KBM-7 (cell line): Measurements from ENCODE around the gene ABHD11.
"Not testable (repeated sequence)": the region's sequence is repeated elsewhere in the genome, so short reads cannot be mapped to it uniquely, and the experiment has no call there.

Experiments
- DNase-seq: peaks from one replicate; pipeline ENCODE4 v3.0.0-alpha.2; 2015
- in situ Hi-C: fragments of 300-500 bp; cut with MboI; formaldehyde crosslinking; loops from 2 replicates; pipeline ENCODE4 v1.14.3; 2020; ENCODE audit warnings: low sequenced_read_pairs, low pct_unique_long_range_greater_than_20kb, mixed read lengths

ABHD11 gene

DNA sequence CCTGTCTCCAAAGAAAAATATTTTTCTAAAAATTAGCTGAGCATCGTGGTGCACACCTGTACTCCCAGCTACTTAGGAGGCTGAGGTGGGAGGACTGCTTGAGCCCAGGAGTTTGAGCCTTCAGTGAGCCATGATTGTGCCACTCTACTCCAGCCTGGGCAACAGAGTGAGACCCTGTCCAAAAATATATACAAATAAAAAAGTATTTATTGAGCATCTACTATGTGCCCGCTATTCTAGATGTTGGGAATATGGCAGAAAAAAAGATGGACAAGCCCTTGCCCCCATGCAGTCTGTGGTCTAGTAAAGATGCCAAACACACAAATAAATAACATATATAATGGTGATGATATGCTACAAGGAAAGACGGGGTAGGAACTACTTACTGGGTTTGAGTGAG is 14.8 kb downstream of the ABHD11 start:
- no peak for DNase-seq
- in situ Hi-C loops: no loop called here

DNA sequence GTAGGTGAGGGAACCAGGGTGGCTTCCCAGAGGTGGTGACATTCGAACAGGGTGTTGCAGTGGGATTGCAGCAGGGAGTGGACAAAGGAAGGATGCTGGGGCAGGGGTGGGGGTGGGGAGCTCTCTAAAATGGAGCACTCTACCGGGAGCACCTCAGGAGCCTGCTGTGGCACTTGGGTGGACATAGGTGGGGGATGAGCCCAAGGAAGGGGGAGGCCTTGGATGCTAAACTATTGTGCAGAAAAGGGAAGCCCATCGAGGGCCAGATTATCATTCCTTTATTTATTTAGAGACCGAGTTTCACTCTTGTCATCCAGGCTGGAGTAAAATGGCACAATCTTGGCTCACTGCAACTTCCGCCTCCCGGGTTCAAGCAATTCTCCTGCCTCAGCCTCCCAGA is 15.8 kb downstream of the ABHD11 start:
- in situ Hi-C loops: no loop called here
- no peak for DNase-seq

DNA sequence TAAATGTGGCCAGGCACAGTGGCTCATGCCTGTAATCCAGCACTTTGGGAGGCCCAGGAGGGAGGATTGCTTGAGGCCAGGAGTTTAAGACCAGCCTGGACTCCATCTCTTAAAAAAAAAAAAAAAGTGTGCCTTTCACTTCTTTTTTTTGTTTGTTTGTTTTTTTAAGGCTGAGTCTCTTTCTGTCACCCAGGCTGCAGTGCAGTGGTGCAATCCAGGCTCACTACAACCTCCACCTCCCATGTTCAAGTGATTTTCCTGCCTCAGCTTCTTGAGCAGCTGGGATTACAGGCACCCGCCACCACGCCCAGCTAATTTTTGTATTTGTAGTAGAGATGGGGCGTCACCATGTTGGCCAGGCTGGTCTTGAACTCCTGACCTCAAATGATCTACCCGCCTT is 16.4 kb downstream of the ABHD11 start:
- in situ Hi-C loops: not testable (repeated sequence)

DNA sequence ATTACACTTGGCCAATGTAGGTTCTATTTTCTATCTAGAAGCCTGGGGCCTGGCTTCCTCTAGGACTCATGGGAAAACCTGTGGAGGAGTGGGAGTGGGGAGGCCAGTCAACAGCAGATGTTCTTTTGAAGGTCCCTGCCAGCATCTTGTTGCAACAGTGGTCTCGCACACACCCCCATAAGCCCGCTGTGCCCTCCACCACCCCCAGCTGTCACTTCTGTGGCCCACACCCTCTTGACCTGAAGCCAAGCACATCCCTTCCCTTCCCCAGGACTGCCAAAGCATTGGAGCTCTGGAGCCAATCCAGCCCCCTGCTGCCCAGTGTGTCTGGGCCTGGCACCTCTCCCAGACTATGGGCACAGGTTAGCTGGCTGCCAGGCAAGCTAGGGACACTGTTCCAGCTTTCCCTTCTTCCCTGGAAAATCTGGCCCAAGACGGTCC is 17.2 kb downstream of the ABHD11 start:
- DNase-seq: no peak
- in situ Hi-C loops: no loop called here

More for the DNA sequence above, 16.4 kb downstream of the ABHD11 start:
- DNase-seq: not testable (repeated sequence)

DNA sequence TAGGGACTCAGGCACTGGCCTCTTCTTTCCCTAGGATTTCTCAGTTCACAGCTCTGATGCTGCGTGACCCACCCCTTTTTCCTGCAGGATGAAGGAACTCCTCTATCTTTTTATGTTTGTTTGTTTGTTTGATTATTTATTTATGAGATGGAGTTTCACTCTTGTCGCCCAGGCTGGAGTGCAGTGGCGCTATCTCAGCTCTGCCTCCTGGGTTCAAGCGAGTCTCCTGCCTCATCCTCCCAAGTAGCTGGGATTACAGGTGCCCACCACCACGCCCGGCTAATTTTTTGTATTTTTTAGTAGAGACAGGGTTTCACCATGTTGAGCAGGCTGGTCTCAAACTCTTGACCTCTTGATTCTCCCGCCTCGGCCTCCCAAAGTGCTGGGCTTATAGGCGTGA is 18.2 kb downstream of the ABHD11 start:
- in situ Hi-C loops: not testable (repeated sequence)

DNA sequence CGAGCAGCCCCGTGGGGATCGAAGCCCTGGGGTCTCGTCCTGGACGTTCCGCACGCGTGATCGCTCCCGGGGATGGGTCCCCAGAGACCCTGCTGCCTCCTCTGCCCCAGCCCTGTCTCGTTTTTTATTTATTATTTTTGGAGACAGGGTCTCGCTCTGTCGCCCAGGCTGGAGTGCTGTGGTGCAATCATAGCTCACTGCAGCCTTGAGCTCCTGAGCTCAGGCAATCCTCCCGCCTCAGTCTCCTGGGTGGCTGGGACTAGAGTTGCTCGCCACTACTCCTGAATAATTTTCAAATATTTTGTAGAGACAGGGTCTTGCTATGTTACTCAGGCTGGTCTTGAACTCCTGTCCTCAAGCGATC is 18.8 kb downstream of the ABHD11 start:
- in situ Hi-C loops: no loop called here
- no peak for DNase-seq

More for the DNA sequence above, 18.2 kb downstream of the ABHD11 start:
- DNase-seq: not testable (repeated sequence)

DNA sequence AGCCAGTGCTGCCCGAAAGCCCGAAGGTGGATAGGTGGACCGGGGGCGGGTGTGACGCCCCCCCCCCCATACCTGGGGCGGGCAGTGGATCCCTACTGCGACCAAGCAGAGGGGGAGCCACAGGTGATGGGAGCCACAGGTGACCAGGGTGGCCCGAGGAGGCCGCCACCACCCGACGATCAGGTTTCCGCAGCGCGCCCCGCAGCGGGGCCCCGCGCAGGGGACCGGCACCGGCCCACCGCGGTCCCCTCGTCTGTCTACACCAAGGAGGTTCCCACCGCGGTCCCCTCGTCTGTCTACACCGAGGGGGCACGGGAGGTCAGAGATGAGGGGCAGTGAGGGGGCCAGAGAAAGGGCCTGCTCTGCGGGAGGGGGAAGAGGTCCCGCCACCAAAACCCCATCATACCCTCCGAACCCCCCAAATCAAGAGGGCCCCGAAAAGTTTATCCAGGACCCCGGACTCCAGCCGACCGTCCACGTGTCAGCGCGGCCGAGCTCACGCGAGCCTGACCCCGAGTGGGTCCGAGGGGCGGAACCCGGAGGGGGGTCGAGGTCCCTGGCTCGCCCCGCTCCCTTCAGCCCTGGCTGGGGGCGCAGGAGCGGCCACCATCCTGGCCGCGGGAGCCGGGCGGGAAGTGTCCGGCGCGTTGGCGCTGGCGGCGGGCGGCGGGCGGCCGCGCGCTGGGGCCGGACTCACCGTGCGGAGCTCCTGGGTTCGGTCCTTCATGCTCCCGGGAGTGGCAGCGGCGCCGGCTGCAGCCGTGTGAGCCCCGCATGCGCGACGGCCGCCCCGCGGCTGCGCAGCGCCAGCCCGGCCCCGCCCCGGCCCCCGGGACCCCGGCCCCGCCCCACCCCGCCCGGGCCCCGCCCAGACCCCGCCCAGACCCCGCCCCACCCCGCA is 19.4 kb downstream of the ABHD11 start, which contains the start of gene STX1A:
TSS of gene STX1A (minus strand) at position 765 of the 901 bp plus-strand sequence. CDS start at position 727, 38 bp downstream.
- in situ Hi-C loops: no loop called here
- DNase-seq: no peak

DNA sequence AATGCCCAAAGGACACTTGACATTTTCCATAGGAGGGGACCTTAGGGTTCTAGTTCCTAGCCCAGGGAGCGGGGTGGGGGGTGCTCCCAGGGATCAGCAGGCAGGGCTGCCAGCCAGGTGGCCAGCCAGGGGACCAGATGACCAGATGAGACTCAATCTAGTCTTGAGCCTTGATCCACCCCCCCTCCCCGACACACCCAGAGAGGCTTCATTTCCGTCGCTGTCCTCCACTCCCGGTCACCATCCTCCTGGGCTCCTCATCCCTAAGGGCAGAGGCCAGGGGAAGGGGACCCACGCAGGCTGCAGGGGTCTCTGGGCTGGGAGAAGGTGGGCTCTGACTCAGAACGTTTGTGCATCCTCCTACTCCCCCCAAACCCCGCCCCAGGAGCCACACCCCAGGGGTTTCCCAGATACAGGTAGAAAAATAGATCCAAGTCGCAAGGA is 20.1 kb downstream of the ABHD11 start:
- in situ Hi-C loops: no loop called here
- DNase-seq: no peak

DNA sequence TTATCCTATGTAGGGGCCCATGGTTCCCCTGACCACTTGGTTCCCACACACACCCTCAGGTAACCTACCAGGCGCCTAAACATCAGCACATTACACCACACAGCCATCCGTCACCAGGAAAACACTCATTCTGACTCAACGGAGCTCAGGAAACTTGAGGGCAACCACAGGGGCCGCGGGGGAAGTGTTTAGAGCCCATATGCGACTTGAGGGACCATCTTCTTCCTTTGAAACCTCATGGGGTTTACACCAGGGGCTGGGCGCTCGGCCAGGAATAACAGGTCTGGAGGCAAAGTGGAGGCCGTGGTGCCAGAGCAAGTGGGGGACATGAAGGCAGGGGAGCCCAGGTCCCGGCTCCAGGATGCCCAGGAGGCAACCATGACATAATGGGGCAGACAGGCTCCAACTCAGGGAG is 20.6 kb downstream of the ABHD11 start:
- in situ Hi-C loops: no loop called here
- DNase-seq: peak; percentile 91

DNA sequence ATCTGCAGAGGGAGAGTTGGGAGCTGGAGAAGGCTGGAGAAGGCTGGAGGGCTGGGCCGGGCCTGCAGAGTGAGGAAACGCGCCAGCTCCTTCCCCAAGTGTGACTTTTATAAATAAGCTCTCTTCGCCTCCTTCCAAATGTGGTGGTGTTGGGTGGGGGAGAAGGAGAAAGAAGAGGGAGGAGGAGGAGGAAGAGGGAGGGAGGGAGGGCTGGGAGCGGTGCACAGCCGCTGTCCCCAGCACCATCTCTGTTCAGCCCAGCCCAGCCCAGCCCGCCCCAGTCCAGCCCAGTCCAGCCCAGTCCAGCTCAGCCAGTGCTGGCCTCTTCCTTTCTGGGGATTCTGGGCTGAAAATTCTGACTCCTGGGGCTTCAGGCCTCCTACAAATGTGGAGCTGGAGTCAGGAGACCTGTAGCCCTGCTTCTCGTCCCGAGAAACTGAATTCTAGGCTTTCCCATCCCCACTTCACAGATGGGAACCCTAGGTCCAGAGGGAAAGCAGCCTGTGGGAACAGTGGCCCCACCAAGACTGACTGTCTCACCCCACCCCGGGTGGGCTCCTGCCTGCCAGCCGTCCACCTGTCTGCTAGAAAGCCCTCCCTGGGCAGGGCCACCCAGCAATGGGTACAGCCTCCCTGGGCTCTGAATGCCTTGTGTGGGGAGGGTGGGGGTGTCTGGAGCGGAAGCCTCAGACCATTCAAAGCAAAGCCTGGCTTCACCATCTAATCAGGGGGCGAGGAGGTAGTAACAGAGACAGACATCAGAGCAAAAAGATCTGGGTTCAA is 21.4 kb downstream of the ABHD11 start:
- in situ Hi-C loops: no loop called here
- DNase-seq: no peak

DNA sequence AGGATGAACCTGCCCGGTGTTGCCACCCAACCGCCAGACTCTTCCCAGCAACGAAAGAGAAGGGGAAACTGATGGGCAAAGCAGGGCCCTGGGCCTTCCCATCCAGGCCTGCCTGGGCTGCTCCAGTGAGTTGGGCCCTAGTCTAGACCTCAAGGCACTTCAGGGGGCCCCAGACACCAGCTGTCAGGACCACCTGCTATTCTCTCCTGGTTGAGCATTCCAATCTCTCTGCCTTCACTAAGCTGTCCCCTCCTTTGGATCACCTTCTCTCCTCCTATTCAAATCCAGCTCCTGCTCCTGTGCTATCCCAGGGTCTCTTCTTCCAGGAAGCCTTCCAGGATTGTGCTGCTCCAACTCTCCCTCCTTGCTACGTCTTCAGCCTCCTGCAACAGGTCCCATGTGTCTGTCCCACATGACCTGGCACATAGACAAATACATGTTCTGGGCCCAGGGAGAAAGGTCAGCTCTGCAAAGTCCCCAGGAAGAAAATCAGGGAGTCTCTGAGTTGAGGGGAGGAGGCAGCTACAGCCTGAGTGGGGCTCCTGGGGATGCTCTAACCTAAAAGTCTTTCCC is 22.2 kb downstream of the ABHD11 start:
- DNase-seq: no peak
- in situ Hi-C loops: no loop called here

DNA sequence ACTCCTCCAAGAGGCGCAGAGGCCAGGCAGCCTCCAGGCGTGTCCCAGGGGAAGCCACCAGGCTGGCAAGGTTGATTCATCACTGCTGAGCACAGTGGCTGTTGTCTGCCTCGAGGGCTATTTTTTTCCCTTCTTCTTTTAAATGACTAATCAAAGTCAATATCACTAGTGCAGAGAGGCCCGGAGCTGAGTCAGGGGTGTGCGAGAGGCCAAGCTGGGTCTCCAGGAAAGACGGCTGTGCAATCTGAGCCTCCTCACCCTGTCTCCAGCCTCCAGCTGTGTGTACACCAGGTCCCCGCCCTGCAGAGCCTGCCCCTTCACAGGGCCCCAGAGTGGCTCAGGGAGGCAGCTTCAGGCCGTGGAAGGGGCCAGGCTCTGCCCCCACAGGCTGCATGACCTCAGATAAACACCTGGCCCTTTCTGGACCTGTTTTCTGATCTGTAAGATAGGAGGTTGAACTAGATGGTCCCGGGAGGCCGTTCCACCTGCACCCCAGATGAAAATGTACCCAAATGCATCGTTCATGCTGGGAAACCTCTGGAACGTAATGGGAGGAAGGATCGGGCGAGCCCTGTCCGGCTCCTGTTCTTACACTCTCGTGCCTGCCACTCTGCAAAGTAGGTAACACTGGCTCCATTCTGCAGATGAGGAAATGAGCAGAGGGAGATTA is 22.8 kb downstream of the ABHD11 start:
- in situ Hi-C loops: no loop called here

DNA sequence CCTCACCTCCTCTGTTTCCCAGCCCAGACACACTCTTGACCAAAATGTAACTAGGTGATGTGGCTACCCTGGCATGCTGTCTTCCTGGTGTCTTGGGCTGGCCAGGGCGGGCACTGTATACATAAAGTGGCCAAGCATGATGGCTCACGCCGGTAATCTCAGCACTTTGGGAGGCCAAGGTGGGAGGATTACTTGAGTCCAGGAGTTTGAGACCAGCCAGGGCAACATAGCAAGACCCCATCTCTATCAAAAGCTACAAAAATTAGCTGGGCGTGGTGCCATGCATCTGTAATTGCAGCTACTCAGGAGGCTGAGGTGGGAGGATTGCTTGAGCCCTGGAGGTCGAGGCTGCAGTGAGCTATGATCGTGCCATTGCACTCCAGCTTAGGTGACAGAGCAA is 25.3 kb downstream of the ABHD11 start:
- DNase-seq, in situ Hi-C loops: not testable (repeated sequence)

More for the DNA sequence above, 22.8 kb downstream of the ABHD11 start:
- DNase-seq: peak; percentile 50

DNA sequence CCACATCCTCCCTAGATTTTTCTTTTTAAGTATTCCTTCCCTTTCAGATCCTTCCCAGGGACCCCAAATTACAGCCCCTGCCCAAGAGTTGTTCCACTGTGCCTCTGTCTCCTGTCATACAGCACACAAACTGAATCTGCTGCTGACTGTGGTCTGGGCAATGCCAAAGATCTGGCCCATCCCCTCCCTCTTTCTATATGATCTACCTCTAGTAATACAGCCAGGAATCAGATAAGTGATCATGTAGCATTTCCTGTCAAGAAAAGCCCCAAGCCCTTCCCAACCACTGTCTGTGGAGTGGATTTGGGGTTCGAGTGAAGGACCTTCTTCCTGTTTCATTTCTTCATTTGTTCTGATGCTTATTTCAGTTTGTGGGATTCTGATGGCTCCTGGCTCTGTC is 25.8 kb downstream of the ABHD11 start:
- in situ Hi-C loops: no loop called here

DNA sequence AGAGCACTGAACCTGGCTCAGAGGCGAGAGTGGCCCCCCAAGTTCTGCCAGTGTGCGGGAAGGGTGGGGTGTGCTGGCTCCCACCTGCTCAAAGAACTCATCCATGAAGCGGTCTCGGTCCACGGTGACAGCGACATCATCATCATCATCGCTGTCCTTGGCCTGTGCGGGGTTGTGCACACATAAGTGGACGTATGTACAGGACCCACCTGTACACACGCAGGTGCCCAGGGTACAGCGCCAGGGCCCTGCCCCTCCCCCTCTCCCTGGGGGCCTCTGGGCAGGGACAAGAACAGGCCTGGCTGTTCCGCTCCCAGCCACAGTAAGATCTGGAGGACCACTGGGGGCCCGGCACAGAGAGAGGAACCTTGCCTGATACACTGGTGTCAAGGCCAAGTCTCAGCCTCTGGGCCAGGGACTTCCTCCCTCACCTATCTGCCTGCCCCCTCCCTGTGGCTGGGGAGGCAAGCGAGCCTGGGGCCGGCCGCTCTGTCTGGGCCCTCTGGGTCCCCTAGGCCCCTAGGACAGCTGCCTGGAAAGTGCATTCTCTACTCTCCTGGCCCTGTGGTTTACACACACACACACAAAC is 29.5 kb downstream of the ABHD11 start:
- in situ Hi-C loops: no loop called here
- DNase-seq: no peak

More for the DNA sequence above, 25.8 kb downstream of the ABHD11 start:
- DNase-seq: no peak

DNA sequence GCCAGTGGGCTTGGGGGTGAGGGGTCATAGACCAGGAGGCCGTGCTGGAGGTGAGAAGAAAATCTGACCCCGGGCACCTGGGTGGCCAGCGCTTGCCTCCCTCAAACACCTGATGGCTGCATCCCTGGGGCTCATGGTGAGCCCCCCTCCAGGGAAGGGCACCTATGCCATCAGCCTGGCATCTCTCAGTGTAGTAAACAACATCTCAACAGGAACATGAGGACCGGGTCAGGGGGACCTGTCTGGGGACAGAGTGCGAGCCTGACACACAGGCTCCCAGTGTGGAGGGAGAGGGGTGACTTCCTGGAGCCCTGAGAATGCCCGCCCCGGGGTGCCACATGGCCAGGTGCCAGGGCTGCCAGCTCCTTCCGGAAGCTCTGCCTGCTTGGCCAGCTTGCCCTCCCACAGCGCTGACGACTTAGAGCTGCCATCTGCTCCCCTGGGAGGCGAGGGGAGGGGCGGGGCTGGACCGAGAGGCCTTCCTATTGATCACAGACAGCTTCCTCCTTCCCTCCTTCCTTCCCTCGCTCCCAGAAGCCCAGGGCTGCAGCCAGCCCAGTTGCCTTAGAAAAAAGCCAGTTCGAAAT is 31.5 kb downstream of the ABHD11 start:
- peak; percentile 58 for DNase-seq

DNA sequence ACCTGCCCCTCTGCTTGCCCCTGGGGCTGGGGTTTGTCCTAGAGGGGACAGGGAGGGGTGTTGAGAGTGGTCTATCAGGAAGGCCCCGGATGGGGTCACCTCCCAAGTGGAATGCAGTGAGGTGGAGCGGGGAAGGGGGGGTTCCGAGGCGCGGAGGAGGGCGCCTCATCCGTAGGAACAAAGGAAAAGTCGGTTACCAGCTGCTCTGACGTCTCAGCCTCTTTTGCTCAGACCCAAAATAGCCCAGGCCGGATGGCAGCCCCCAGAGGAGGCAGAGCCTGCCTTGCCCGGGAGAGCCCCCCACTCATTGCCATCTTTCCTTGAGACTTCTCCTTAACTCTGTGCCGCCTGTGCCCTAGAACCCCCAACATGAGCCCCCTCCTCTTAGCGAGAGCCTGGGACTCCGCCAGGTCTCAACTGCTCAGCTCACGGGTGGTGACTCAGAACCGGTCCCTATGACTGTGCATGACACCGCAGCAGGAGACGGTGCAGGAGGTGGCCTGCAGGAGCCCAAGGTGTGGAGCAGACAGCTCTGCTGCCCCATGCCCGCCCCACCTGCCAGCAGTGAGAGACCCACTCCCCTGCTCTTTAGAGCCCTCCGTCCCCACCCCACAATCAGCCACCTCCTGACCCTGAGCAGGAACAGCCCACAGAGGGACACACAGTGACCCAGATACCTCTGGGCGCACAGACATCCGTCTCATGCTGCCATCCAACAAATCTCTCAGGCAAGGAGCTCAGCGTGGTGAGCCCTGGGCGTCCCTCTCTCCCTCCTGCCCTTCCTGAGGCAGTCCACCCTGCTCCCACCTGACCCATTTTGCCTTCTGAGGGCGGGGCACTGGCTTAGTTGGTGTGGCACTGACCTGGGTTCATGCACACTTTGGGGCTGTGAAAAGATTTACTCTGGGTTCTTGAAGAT is 32.2 kb downstream of the ABHD11 start:
- in situ Hi-C loops: no loop called here
- no peak for DNase-seq

More for the DNA sequence above, 31.5 kb downstream of the ABHD11 start:
- in situ Hi-C loops: no loop called here
